Sciatic nerve (tissue), 2 donors: ENCODE results near the gene MYH6. TPM values are rescaled to one million over a fixed set of nuclear protein-coding genes. Genes with fewer than 3 reads are reported as not detected.

Experiments
- ATAC-seq: fragments of 200-7000 bp; cut with Tn5 transposase; one replicate; pipeline ENCODE4 v1.9.1; 2020; ENCODE audit warnings: mild to moderate bottlenecking, moderate library complexity
- DNase-seq: peaks from one replicate; pipeline ENCODE4 v3.0.0-alpha.2; 2020; ENCODE audit warnings: low spot score
- intact Hi-C: fragments of 100-400 bp; cut with DNase I; formaldehyde crosslinking; loops from one replicate; pipeline ENCODE4 v1.14.2; 2022
- total RNA-seq: library from RNA; stranded (reverse); fragmentation: NEBNext Ultra II Directional; extraction: Animal tissue kit (Norgen Biotek cat#: 25700); gene quantifications from one replicate; pipeline ENCODE4 v1.2.1, GENCODE V29; 2021
- donor health status: DM: no; HTN: no; CAD: no.
- donor health status: DM: no; HTN: no; CAD: no.

Gene MYH6
- total RNA-seq, 1 donor from 2014 or later, result not detected

GRCh38 chr14:23365732-23366425 lies 42.2 kb downstream of the MYH6 start:
- intact Hi-C loops, result no loop called here
- peak; percentile 85 for DNase-seq
- peak; percentile 86 for ATAC-seq

- ATAC-seq (peak; percentile 72), DNase-seq (peak; percentile 79)
- intact Hi-C loops, result no loop called here
Observed at GRCh38 chr14:23365036-23365731, 42.9 kb downstream of the MYH6 start, which contains the start of gene EFS. Gene EFS (minus strand): TSS chr14:23365172. CDS start chr14:23365025, 147 bp downstream.

- ATAC-seq (peak; percentile 71), DNase-seq (peak; percentile 62)
- intact Hi-C loops, result no loop called here
Observed at GRCh38 chr14:23364164-23365035, 43.7 kb downstream of the MYH6 start.

GRCh38 chr14:23362200-23362599 lies 45.9 kb downstream of the MYH6 start:
- DNase-seq (no peak), ATAC-seq (no peak)
- intact Hi-C loops, result no loop called here

GRCh38 chr14:23361763-23362162 lies 46.3 kb downstream of the MYH6 start:
- intact Hi-C loops, result no loop called here
- DNase-seq (no peak), ATAC-seq (no peak)

GRCh38 chr14:23361320-23361719 lies 46.8 kb downstream of the MYH6 start:
- no peak for ATAC-seq
- intact Hi-C loops, result no loop called here
- DNase-seq, result no peak

GRCh38 chr14:23360496-23360895 lies 47.6 kb downstream of the MYH6 start:
- ATAC-seq (no peak), DNase-seq (no peak)
- intact Hi-C loops, result no loop called here

- ATAC-seq (no peak), DNase-seq (no peak)
- intact Hi-C loops, result no loop called here
Observed at GRCh38 chr14:23359722-23360447, 48.2 kb downstream of the MYH6 start.

GRCh38 chr14:23359167-23359626 lies 48.9 kb downstream of the MYH6 start:
- intact Hi-C loops, result no loop called here
- no peak for DNase-seq
- no peak for ATAC-seq

- no peak for DNase-seq
- no peak for ATAC-seq
- intact Hi-C loops, result no loop called here
Observed at GRCh38 chr14:23358553-23359166, 49.4 kb downstream of the MYH6 start.

- ATAC-seq (no peak), DNase-seq (no peak)
- intact Hi-C loops, result no loop called here
Observed at GRCh38 chr14:23358042-23358441, 50.0 kb downstream of the MYH6 start.

GRCh38 chr14:23357261-23357660 lies 50.8 kb downstream of the MYH6 start:
- DNase-seq (no peak), ATAC-seq (no peak)
- intact Hi-C loops, result no loop called here

GRCh38 chr14:23356662-23357061 lies 51.4 kb downstream of the MYH6 start:
- DNase-seq, result no peak
- intact Hi-C loops, result no loop called here

GRCh38 chr14:23355871-23356435 lies 52.1 kb downstream of the MYH6 start:
- ATAC-seq (no peak), DNase-seq (no peak)
- intact Hi-C loops, result no loop called here

More at GRCh38 chr14:23356662-23357061, 51.4 kb downstream of the MYH6 start:
- no peak for ATAC-seq

GRCh38 chr14:23354990-23355389 lies 53.1 kb downstream of the MYH6 start:
- intact Hi-C loops, result no loop called here
- DNase-seq (no peak), ATAC-seq (no peak)

- DNase-seq, result no peak
- intact Hi-C loops, result no loop called here
- ATAC-seq, result no peak
Observed at GRCh38 chr14:23353433-23353780, 54.7 kb downstream of the MYH6 start.

GRCh38 chr14:23352506-23353432 lies 55.3 kb downstream of the MYH6 start, which contains the start of gene SLC22A17:
Gene SLC22A17 (minus strand): TSS chr14:23352887.
- DNase-seq, result peak; percentile 90
- intact Hi-C loops, result no loop called here
- peak; percentile 97 for ATAC-seq
